OCI-LY7 (cell line): ENCODE results near the gene HS3ST5. TPM values are rescaled to one million over a fixed set of nuclear protein-coding genes. Genes with fewer than 3 reads are reported as not detected.

Experiments used
- BruUV-seq: library from RNA; stranded (reverse); fragments of 400-500 nt; replicated peaks from 2 replicates; lab custom pipeline; 2021; lab: Mats Ljungman, UMichigan
- CTCF ChIA-PET: fragments of 300-600 bp; sonication (Branson Sonifier 250); formaldehyde crosslinking; loops from one replicate; lab custom pipeline; 2022; ENCODE audit warnings: antibody characterized with exemption; ENCODE audit not compliant: unreplicated experiment; lab: Charles Lee
- POLR2A ChIA-PET: fragments of 300-600 bp; sonication (Branson Sonifier 250); formaldehyde crosslinking; loops from one replicate; lab custom pipeline; 2022; ENCODE audit warnings: antibody characterized with exemption; lab: Charles Lee
- DNase-seq: peaks from one replicate; pipeline ENCODE4 v3.0.0-alpha.2; 2015; ENCODE audit warnings: low spot score
- H2AFZ ChIP-seq: fragments of 200-600 bp; sonication (generic), shearing (Covaris generic); 2 replicates; pipeline ENCODE4 v1.6.1; 2014; ENCODE audit warnings: mild to moderate bottlenecking, antibody characterized with exemption, low read length, moderate library complexity
- H3K27ac ChIP-seq: fragments of 200-600 bp; sonication (generic); 2 replicates; pipeline ENCODE4 v1.5.1; 2014; ENCODE audit warnings: mixed run types, low read depth, mild to moderate bottlenecking, moderate library complexity, low read length, inconsistent platforms; ENCODE audit not compliant: poor library complexity, severe bottlenecking
- H3K36me3 ChIP-seq: fragments of 200-600 bp; sonication (generic); 2 replicates; pipeline ENCODE4 v1.6.1; 2014; ENCODE audit warnings: mild to moderate bottlenecking, antibody characterized with exemption, low read length, moderate library complexity, mixed read lengths; ENCODE audit not compliant: insufficient read depth
- H3K4me1 ChIP-seq: fragments of 200-600 bp; sonication (generic); 2 replicates; pipeline ENCODE4 v1.5.1; 2014; ENCODE audit warnings: mild to moderate bottlenecking, low read length; ENCODE audit not compliant: insufficient read depth, poor library complexity, severe bottlenecking
- H3K4me2 ChIP-seq: fragments of 200-600 bp; sonication (generic); 2 replicates; pipeline ENCODE4 v1.6.1; 2014; ENCODE audit warnings: mild to moderate bottlenecking, low read length
- H3K4me3 ChIP-seq: fragments of 200-600 bp; sonication (generic); 2 replicates; pipeline ENCODE4 v1.5.1; 2014; ENCODE audit warnings: mild to moderate bottlenecking, low read depth, low read length; ENCODE audit not compliant: poor library complexity, severe bottlenecking
- H3K79me2 ChIP-seq: fragments of 200-600 bp; sonication (generic); 2 replicates; pipeline ENCODE4 v1.6.1; 2016; ENCODE audit warnings: low read depth, mild to moderate bottlenecking, low read length, moderate library complexity, mixed read lengths; ENCODE audit not compliant: insufficient read depth
- H3K9me2 ChIP-seq: fragments of 200-600 bp; sonication (generic); 2 replicates; pipeline ENCODE4 v1.6.1; 2016; ENCODE audit warnings: mild to moderate bottlenecking, low read length, mixed read lengths; ENCODE audit not compliant: insufficient read depth
- H3K9me3 ChIP-seq: fragments of 200-600 bp; sonication (generic); 2 replicates; pipeline ENCODE4 v1.6.1; 2014; ENCODE audit warnings: mild to moderate bottlenecking, mixed run types, low read length, mixed read lengths
- H4K20me1 ChIP-seq: fragments of 200-600 bp; sonication (generic); 2 replicates; pipeline ENCODE4 v1.6.1; 2014; ENCODE audit warnings: mild to moderate bottlenecking, antibody characterized with exemption, low read length, moderate library complexity, mixed read lengths; ENCODE audit not compliant: insufficient read depth
- CTCF ChIP-seq: fragments of 200-600 bp; sonication (generic); conservative IDR thresholded peaks from 2 replicates; pipeline ENCODE4 v1.5.1; 2014; ENCODE audit warnings: mild to moderate bottlenecking, antibody characterized with exemption, low read length, moderate library complexity, mixed read lengths
- EZH2phosphoT487 ChIP-seq: fragments of 200-600 bp; sonication (generic); IDR thresholded peaks from 2 replicates; pipeline ENCODE4 v1.6.1; 2018; ENCODE audit warnings: low read depth, borderline replicate concordance, mild to moderate bottlenecking, mixed run types, antibody characterized with exemption, low read length, moderate library complexity, mixed read lengths
- intact Hi-C: fragments of 100-400 bp; cut with micrococcal nuclease; formaldehyde crosslinking; loops from one replicate; pipeline ENCODE4 v1.10.0; 2022; ENCODE audit not compliant: unreplicated experiment
- total RNA-seq, 2 experiments: library from RNA; depleted of rRNA in 1 of 2; stranded (reverse); fragments of >200 nt in 1 of 2; shearing (Covaris generic) in 1 of 2; gene quantifications; 2 replicates each; pipeline ENCODE4 v1.2.3, GENCODE V29; 2014 to 2022

Gene HS3ST5
- total RNA-seq, 2 experiments from 2014 or later, result not detected

GRCh38 chr6:114158838-114159694 is 183.8 kb downstream of the HS3ST5 start:
- ChIA-PET POLR2A (interaction anchor here (0.5 to 0.6 kb wide), 2 partner anchors 218 to 1016 kb away, joined by 3 read pairs; no protein-coding TSS in a partner anchor), CTCF (no interaction called here)
- Histone ChIP-seq H2AFZ (no peak overlapping the region), H3K9me2 (no peaks in the 10 kb centered on the region), H3K27ac (no peak overlapping the region), H3K9me3 (no peaks in the 10 kb centered on the region), H3K4me1 (no peaks in the 10 kb centered on the region), H3K4me2 (no peak overlapping the region), H3K79me2 (no peaks in the 10 kb centered on the region), H3K4me3 (no peak overlapping the region), H3K36me3 (no peaks in the 10 kb centered on the region), H4K20me1 (no peaks in the 10 kb centered on the region)
- BruUV-seq, result no TSS peak
- no peak for TF ChIP-seq EZH2phosphoT487
- TF ChIP-seq CTCF, result no peak
- no peak for DNase-seq
- intact Hi-C loops, result no loop called here

- ChIA-PET POLR2A (interaction anchor here (0.5 kb wide), 1 partner anchor 136 kb away, joined by 3 read pairs; no protein-coding TSS in a partner anchor), CTCF (no interaction called here)
- DNase-seq, result no peak
- no peak overlapping the region for H2AFZ ChIP-seq
- intact Hi-C loops, result no loop called here
- H3K4me1 ChIP-seq, result no peaks in the 10 kb centered on the region
- H3K36me3 ChIP-seq, result no peaks in the 10 kb centered on the region
- no peak overlapping the region for H3K4me3 ChIP-seq
- no peaks in the 10 kb centered on the region for H3K9me3 ChIP-seq
- TF ChIP-seq EZH2phosphoT487 (no peak), CTCF (no peak)
- H3K27ac ChIP-seq, result no peak overlapping the region
- no peak overlapping the region for H3K4me2 ChIP-seq
- H3K79me2 ChIP-seq, result no peaks in the 10 kb centered on the region
- H4K20me1 ChIP-seq, result no peaks in the 10 kb centered on the region
- no peaks in the 10 kb centered on the region for H3K9me2 ChIP-seq
- no TSS peak for BruUV-seq
These were observed 184.4 kb downstream of the HS3ST5 start for GRCh38 chr6:114158411-114158810.

- H3K9me2 ChIP-seq, result no peaks in the 10 kb centered on the region
- no peaks in the 10 kb centered on the region for H3K9me3 ChIP-seq
- H4K20me1 ChIP-seq, result no peaks in the 10 kb centered on the region
- no peak overlapping the region for H2AFZ ChIP-seq
- ChIA-PET POLR2A (interaction anchor here (0.5 kb wide), 1 partner anchor 136 kb away, joined by 3 read pairs; no protein-coding TSS in a partner anchor), CTCF (no interaction called here)
- no peak for TF ChIP-seq CTCF
- no peak for TF ChIP-seq EZH2phosphoT487
- H3K79me2 ChIP-seq, result no peaks in the 10 kb centered on the region
- H3K4me1 ChIP-seq, result no peaks in the 10 kb centered on the region
- no peak overlapping the region for H3K4me3 ChIP-seq
- no peak overlapping the region for H3K4me2 ChIP-seq
- no TSS peak for BruUV-seq
- no peak for DNase-seq
- H3K36me3 ChIP-seq, result no peaks in the 10 kb centered on the region
- H3K27ac ChIP-seq, result no peak overlapping the region
- intact Hi-C loops, result no loop called here
These were observed 185.0 kb downstream of the HS3ST5 start for GRCh38 chr6:114157848-114158247.
